ENCODE data around the gene CCT2. TPM values are rescaled to one million over a fixed set of nuclear protein-coding genes. Genes with fewer than 3 reads are reported as not detected.

CCT2 gene
- total and polyA plus RNA-seq, 9 of the 15 experiments (the other 6 are each of a cell fraction or from before 2014, with no cell fraction given): 341 to 738 (median 490) TPM

- no peak for TF ChIP-seq TAF1 (IDR thresholded peaks at IDR 0.05; ENCODE audit: control insufficient read depth, extremely low read depth, insufficient read depth, low read length, severe bottlenecking)
- no peak for TF ChIP-seq ZC3H11A (IDR thresholded peaks at IDR 0.05; ENCODE audit: low read depth, low read length)
- TF ChIP-seq HIVEP1 (CRISPR knock-in tag; IDR thresholded peaks at IDR 0.05): no peak
- no peak for TF ChIP-seq RFX1 (IDR thresholded peaks at IDR 0.05)
Observed at GRCh38 chr12:69620077-69620476, 34.8 kb downstream of the CCT2 start (continued).

GRCh38 chr12:69620921-69621320, 35.7 kb downstream of the CCT2 start:
- 0 out of 2 replicates have a peak, but pooled peaks cover 5% of the 10 kb centered on the region for H4K20me1 ChIP-seq (replicated peaks; ENCODE audit: control insufficient read depth, insufficient read depth, low read length)
- no peak overlapping the region for H3K9ac ChIP-seq (ENCODE audit: insufficient read depth in 1 of 2, low read depth in 2 of 2, low read length in 2 of 2)
- no peak overlapping the region for H3K27ac ChIP-seq (ENCODE audit: extremely low read depth, low read depth, low read length)
- 50% methylated on average over 2 of the region's 2 CpGs for WGBS (ENCODE audit: insufficient coverage, low coverage, missing lambda C conversion rate)
- no peaks in the 10 kb centered on the region for H3K79me2 ChIP-seq (ENCODE audit: control insufficient read depth, insufficient read depth, low read length)
- no TSS peak for BruUV-seq (replicated peaks)
- H3K4me2 ChIP-seq (ENCODE audit: insufficient read depth, low read length): no peak overlapping the region
- TF ChIP-seq SMARCC2 (IDR thresholded peaks at IDR 0.05; ENCODE audit: low read depth) (no peak), ZKSCAN3 (CRISPR knock-in tag; IDR thresholded peaks at IDR 0.05) (no peak), NR1H2 (CRISPR knock-in tag; IDR thresholded peaks at IDR 0.05) (no peak), SRSF9 (IDR thresholded peaks at IDR 0.05; ENCODE audit: borderline replicate concordance, low read depth, low read length) (no peak)
- H3K9me1 ChIP-seq (ENCODE audit: control insufficient read depth, insufficient read depth, low read length): no peaks in the 10 kb centered on the region
- in situ Hi-C loops (cut with MboI): no loop called here
- H3K4me1 ChIP-seq (replicated peaks in 1 of 2; ENCODE audit: control insufficient read depth in 2 of 2, insufficient read depth in 2 of 2, low read length in 2 of 2): peaks cover 11 to 15% of the 10 kb centered on the region in 2 experiments
- intact Hi-C loops (cut with micrococcal nuclease): loop anchor here (5.0 kb wide), 2 partner anchors 34 to 149 kb away; partner anchors contain the start of genes CCT2 and FRS2
- POLR2A ChIA-PET: no interaction called here
- FAIRE-seq (no peak), ATAC-seq (no peak), DNase-seq (ENCODE audit: extremely low read depth in 1 of 4, low spot score in 3 of 4) (no peak)
- H3K27me3 ChIP-seq (ENCODE audit: control insufficient read depth in 2 of 2, insufficient read depth in 2 of 2, low read length in 2 of 2): no peaks in the 10 kb centered on the region; a peak in 1 of 5 replicates
- no peak overlapping the region for H2AFZ ChIP-seq (ENCODE audit: low read depth, low read length)
- H3K9me3 ChIP-seq (replicated peaks; ENCODE audit: control insufficient read depth, insufficient read depth, low read depth, low read length): no peaks in the 10 kb centered on the region
- CTCF ChIA-PET (ENCODE audit: low intra/inter-chr PET ratio): no interaction called here
- H3K4me3 ChIP-seq: no peak overlapping the region
- H3K36me3 ChIP-seq (ENCODE audit: control insufficient read depth, insufficient read depth, low read length): no peaks in the 10 kb centered on the region
